HCT116 (cell line): ENCODE measurements around the gene DET1. TPM values are rescaled to one million over a fixed set of nuclear protein-coding genes. Genes with fewer than 3 reads are reported as not detected.

Source experiments
- ATAC-seq: fragments of 200-7000 bp; cut with Tn5 transposase; 2 replicates; pipeline ENCODE4 v1.9.1; 2020; ENCODE audit warnings: mild to moderate bottlenecking, moderate library complexity
- BruUV-seq: library from RNA; stranded (reverse); fragments of 400-500 nt; replicated peaks from 2 replicates; lab custom pipeline; 2021; lab: Mats Ljungman, UMichigan
- CTCF ChIA-PET: fragments of 300-600 bp; sonication (Branson Sonifier 250); formaldehyde crosslinking; loops from one replicate; lab custom pipeline; 2021; ENCODE audit warnings: antibody characterized with exemption; lab: Charles Lee
- POLR2A ChIA-PET: fragments of 300-600, 350-600 bp; sonication (Branson Sonifier 250); formaldehyde crosslinking; loops from one replicate; lab custom pipeline; 2021; ENCODE audit warnings: antibody characterized with exemption; lab: Charles Lee
- RAD21 ChIA-PET, 2 experiments: fragments of 300-600 bp; sonication (Branson Sonifier 250); formaldehyde crosslinking; loops; one replicate each; lab custom pipeline; 2023; ENCODE audit warnings: low total read pairs in 2 of 2; ENCODE audit not compliant: uncharacterized antibody in 2 of 2, unreplicated experiment in 2 of 2, low non-redundant PET in 1 of 2; lab: Charles Lee
- DNase-seq: peaks from one replicate; pipeline ENCODE4 v3.0.0-alpha.2; 2010; ENCODE audit warnings: low read depth, low spot score
- H2AFZ ChIP-seq: fragments of 200-600 bp; shearing (Covaris generic), sonication (generic); 2 replicates; pipeline ENCODE4 v1.6.1; 2017; ENCODE audit warnings: low read depth, mixed run types, mixed read lengths, antibody characterized with exemption, low read length; ENCODE audit not compliant: poor library complexity, severe bottlenecking
- H3K27ac ChIP-seq: 2 replicates; pipeline ENCODE4 v1.5.1; 2012; ENCODE audit warnings: low read depth, low read length
- H3K27me3 ChIP-seq: fragments of 200-600 bp; sonication (generic); 2 replicates; pipeline ENCODE4 v1.6.1; 2016; ENCODE audit warnings: mixed run types, low read length, mixed read lengths; ENCODE audit not compliant: insufficient read depth
- H3K36me3 ChIP-seq, 2 experiments: fragments of 200-500 bp in 1 of 2; fragments of 200-600 bp in 1 of 2; sonication (Bioruptor generic) in 1 of 2; sonication (generic) in 1 of 2; 2 replicates each; pipeline versions ENCODE4 v1.5.1 to v1.6.1; 2014 to 2016; ENCODE audit warnings: low read length in 2 of 2, inconsistent platforms in 1 of 2, mixed read lengths in 1 of 2, mixed run types in 1 of 2; ENCODE audit not compliant: insufficient read depth in 2 of 2, control insufficient read depth in 1 of 2
- H3K4me1 ChIP-seq, 2 experiments: fragments of 200-600 bp in 1 of 2; sonication (generic) in 1 of 2; 2 replicates each; pipeline versions ENCODE4 v1.5.1 to v1.6.1; 2012 to 2017; ENCODE audit warnings: low read length in 2 of 2, inconsistent platforms in 1 of 2, mild to moderate bottlenecking in 1 of 2, mixed read lengths in 1 of 2, mixed run types in 1 of 2, moderate library complexity in 1 of 2; ENCODE audit not compliant: insufficient read depth in 2 of 2, control insufficient read depth in 1 of 2
- H3K4me2 ChIP-seq: fragments of 200-600 bp; sonication (generic); 2 replicates; pipeline ENCODE4 v1.6.1; 2017; ENCODE audit warnings: mixed run types, low read length, mixed read lengths
- H3K4me3 ChIP-seq, 2 experiments: fragments of 200-600 bp in 1 of 2; sonication (generic) in 1 of 2; replicated peaks in 1 of 2; 2 replicates each; pipeline ENCODE4 v1.5.1; 2011 to 2016; ENCODE audit warnings: low read length in 2 of 2, control low read depth in 1 of 2, low read depth in 1 of 2, mild to moderate bottlenecking in 1 of 2, mixed read lengths in 1 of 2, mixed run types in 1 of 2
- H3K79me2 ChIP-seq: fragments of 200-600 bp; sonication (generic); 2 replicates; pipeline ENCODE4 v1.6.1; 2017; ENCODE audit warnings: mild to moderate bottlenecking, mixed run types, low read length, moderate library complexity, mixed read lengths; ENCODE audit not compliant: insufficient read depth
- H3K9ac ChIP-seq: fragments of 200-600 bp; sonication (generic); 2 replicates; pipeline ENCODE4 v1.6.1; 2016; ENCODE audit warnings: low read length, mixed read lengths
- H3K9me2 ChIP-seq: fragments of 200-600 bp; sonication (generic), shearing (Covaris generic); 2 replicates; pipeline ENCODE4 v1.6.1; 2017; ENCODE audit warnings: mixed run types, mild to moderate bottlenecking, moderate library complexity; ENCODE audit not compliant: insufficient read depth
- H3K9me3 ChIP-seq, 2 experiments: fragments of 200-500 bp in 1 of 2; fragments of 200-600 bp in 1 of 2; sonication (Bioruptor generic) in 1 of 2; sonication (generic) in 1 of 2; 2 replicates each; pipeline ENCODE4 v1.6.1; 2014 to 2017; ENCODE audit warnings: low read length in 2 of 2, mixed read lengths in 2 of 2, inconsistent platforms in 1 of 2, low read depth in 1 of 2, mild to moderate bottlenecking in 1 of 2, mixed run types in 1 of 2, moderate library complexity in 1 of 2; ENCODE audit not compliant: control insufficient read depth in 1 of 2, insufficient read depth in 1 of 2
- H4K20me1 ChIP-seq: fragments of 200-600 bp; sonication (generic), shearing (Covaris generic); 2 replicates; pipeline ENCODE4 v1.6.1; 2017; ENCODE audit warnings: mixed run types, mild to moderate bottlenecking, moderate library complexity; ENCODE audit not compliant: insufficient read depth
- ATF3 ChIP-seq: IDR thresholded peaks from 2 replicates; pipeline ENCODE4 v1.6.1; 2012
- CBX3 ChIP-seq: IDR thresholded peaks from 2 replicates; pipeline ENCODE4 v1.6.1; 2012; ENCODE audit warnings: low read depth
- CEBPB ChIP-seq: IDR thresholded peaks from 2 replicates; pipeline ENCODE4 v1.6.1; 2012; ENCODE audit warnings: low read depth
- CTCF ChIP-seq, 3 experiments: fragments of 200-600 bp in 1 of 3; sonication (generic) in 1 of 3; IDR thresholded peaks in 2 of 3; conservative IDR thresholded peaks in 1 of 3; 2 replicates each; pipeline ENCODE4 v1.5.1; 2012 to 2017; ENCODE audit warnings: low read depth in 2 of 3, low read length in 2 of 3, antibody characterized with exemption in 1 of 3, borderline replicate concordance in 1 of 3, control low read depth in 1 of 3, mild to moderate bottlenecking in 1 of 3, mixed read lengths in 1 of 3, mixed run types in 1 of 3, moderate library complexity in 1 of 3; ENCODE audit not compliant: insufficient read depth in 1 of 3
- EGR1 ChIP-seq: IDR thresholded peaks from 2 replicates; pipeline ENCODE4 v1.6.1; 2012; ENCODE audit warnings: low read depth
- EZH2 ChIP-seq: fragments of 200-600 bp; sonication (generic); IDR thresholded peaks from 2 replicates; pipeline ENCODE4 v1.6.1; 2017; ENCODE audit warnings: antibody characterized with exemption, mixed run types
- JUND ChIP-seq: IDR thresholded peaks from 2 replicates; pipeline ENCODE4 v1.6.1; 2012
- MAX ChIP-seq: IDR thresholded peaks from 2 replicates; pipeline ENCODE4 v1.6.1; 2012
- POLR2A ChIP-seq: IDR thresholded peaks from 2 replicates; pipeline ENCODE4 v1.7.0; 2011; ENCODE audit warnings: borderline replicate concordance; ENCODE audit not compliant: insufficient read depth, insufficient read length; ENCODE audit errors: extremely low read depth
- POLR2AphosphoS5 ChIP-seq: IDR thresholded peaks from 2 replicates; pipeline ENCODE4 v1.6.1; 2011; ENCODE audit warnings: mild to moderate bottlenecking, low read depth, low read length, moderate library complexity
- SIN3A ChIP-seq: IDR thresholded peaks from 2 replicates; pipeline ENCODE4 v1.6.1; 2012; ENCODE audit warnings: low read depth
- SP1 ChIP-seq: IDR thresholded peaks from 2 replicates; pipeline ENCODE4 v1.6.1; 2012; ENCODE audit warnings: low read depth
- SRF ChIP-seq: IDR thresholded peaks from 2 replicates; pipeline ENCODE4 v1.6.1; 2012; ENCODE audit warnings: low read depth
- TCF7L2 ChIP-seq: IDR thresholded peaks from 2 replicates; pipeline ENCODE4 v1.7.0; 2011; ENCODE audit warnings: borderline replicate concordance, inconsistent platforms; ENCODE audit not compliant: insufficient read depth, insufficient read length; ENCODE audit errors: extremely low read depth
- YY1 ChIP-seq: IDR thresholded peaks from 2 replicates; pipeline ENCODE4 v1.6.1; 2011; ENCODE audit warnings: low read length, low read depth, moderate library complexity, mild to moderate bottlenecking; ENCODE audit not compliant: insufficient replicate concordance; ENCODE audit errors: extremely low read depth
- ZBTB33 ChIP-seq: IDR thresholded peaks from 2 replicates; pipeline ENCODE4 v1.6.1; 2011; ENCODE audit warnings: mild to moderate bottlenecking, low read length, moderate library complexity; ENCODE audit not compliant: insufficient replicate concordance; ENCODE audit errors: extremely low read depth
- ZFX ChIP-seq: fragments of 450-650 bp; IDR thresholded peaks from 2 replicates; pipeline ENCODE4 v1.6.1; 2017
- intact Hi-C: fragments of 100-400 bp; cut with micrococcal nuclease; formaldehyde crosslinking; loops from 2 replicates; pipeline ENCODE4 v1.10.0; 2022
- total RNA-seq: library from RNA; stranded (reverse); gene quantifications from one replicate; pipeline ENCODE4 v1.2.1, GENCODE V29; 2021; ENCODE audit not compliant: unreplicated experiment

Gene DET1
- total RNA-seq, 1 experiment from 2014 or later, result 2.5 TPM

GRCh38 chr15:88509321-88509720, 37.2 kb downstream of the DET1 start:
- intact Hi-C loops, result no loop called here
- TF ChIP-seq ATF3 (no peak), ZBTB33 (no peak), CBX3 (no peak), EGR1 (no peak), JUND (no peak), SIN3A (no peak), SRF (no peak), TCF7L2 (no peak), CTCF (IDR thresholded peaks at IDR 0.05 in 2 of 3, conservative IDR thresholded peaks at IDR 0.05 in 1 of 3; ENCODE audit: borderline replicate concordance in 1 of 3, insufficient read depth in 1 of 3, low read depth in 2 of 3, low read length in 2 of 3) (no peak), EZH2 (no peak), ZFX (no peak), SP1 (no peak), MAX (no peak), YY1 (no peak), CEBPB (no peak), POLR2A (no peak), POLR2AphosphoS5 (no peak)
- BruUV-seq, result no TSS peak
- ATAC-seq (no peak), DNase-seq (no peak)
- H3K9me2 ChIP-seq, result no peaks in the 10 kb centered on the region
- H3K27ac ChIP-seq, result no peak overlapping the region
- H2AFZ ChIP-seq, result no peak overlapping the region
- H3K79me2 ChIP-seq, result no peaks in the 10 kb centered on the region
- no peak overlapping the region for H3K4me3 ChIP-seq
- H3K36me3 ChIP-seq, result no peaks in the 10 kb centered on the region
- no peaks in the 10 kb centered on the region for H3K27me3 ChIP-seq
- peaks cover 0 to 7% of the 10 kb centered on the region in 2 experiments; a peak in 2 of 4 replicates for H3K4me1 ChIP-seq
- ChIA-PET CTCF (no interaction called here), RAD21 (no interaction called here), POLR2A (no interaction called here)
- no peak overlapping the region for H3K9ac ChIP-seq
- no peak overlapping the region for H3K4me2 ChIP-seq
- no peaks in the 10 kb centered on the region for H3K9me3 ChIP-seq
- no peaks in the 10 kb centered on the region for H4K20me1 ChIP-seq
